GM19025 (cell line): Measurements from ENCODE around the gene PNLIPRP3.

ENCODE experiments used
- ATAC-seq: cut with Tn5 transposase; IDR thresholded peaks from one replicate; pipeline ENCODE4 v1.9.1; 2021; ENCODE audit warnings: mild to moderate bottlenecking, low read depth, moderate library complexity; ENCODE audit not compliant: unreplicated experiment

Gene PNLIPRP3

DNA sequence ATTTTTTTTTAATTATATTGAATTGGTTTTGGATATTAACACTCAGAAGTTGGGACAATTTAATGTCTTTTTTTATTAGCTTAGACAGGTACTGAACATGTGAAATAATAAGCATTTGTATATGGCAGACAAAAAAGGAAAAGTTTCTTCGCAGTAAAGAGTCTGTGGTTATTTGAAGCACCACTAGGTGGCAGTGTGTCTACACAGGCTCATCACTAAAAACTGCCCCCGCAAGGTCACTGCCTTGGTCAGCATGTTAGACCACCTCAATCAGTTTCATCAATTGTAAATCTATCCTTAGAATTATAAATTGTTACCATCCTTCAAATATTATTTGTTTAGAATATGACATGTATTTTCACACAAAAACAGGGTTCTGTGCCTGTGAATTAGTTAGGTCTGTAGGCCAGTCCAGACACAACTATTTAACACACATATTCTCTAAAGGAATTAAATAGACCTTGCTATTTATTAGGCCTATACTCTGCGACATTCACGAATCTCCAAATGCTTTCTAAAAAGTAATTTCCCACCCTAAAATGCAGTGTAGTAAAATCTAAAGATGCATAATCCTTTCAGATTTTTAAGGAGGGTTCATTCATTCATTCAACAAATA is 17.0 kb downstream of the PNLIPRP3 start:
- ATAC-seq, result peak; percentile 70

GRCh38 chr10:116450861-116451260 is 23.2 kb downstream of the PNLIPRP3 start:
- ATAC-seq, result no peak

- ATAC-seq, result no peak
Observed at GRCh38 chr10:116451711-116452337, 24.2 kb downstream of the PNLIPRP3 start.

DNA sequence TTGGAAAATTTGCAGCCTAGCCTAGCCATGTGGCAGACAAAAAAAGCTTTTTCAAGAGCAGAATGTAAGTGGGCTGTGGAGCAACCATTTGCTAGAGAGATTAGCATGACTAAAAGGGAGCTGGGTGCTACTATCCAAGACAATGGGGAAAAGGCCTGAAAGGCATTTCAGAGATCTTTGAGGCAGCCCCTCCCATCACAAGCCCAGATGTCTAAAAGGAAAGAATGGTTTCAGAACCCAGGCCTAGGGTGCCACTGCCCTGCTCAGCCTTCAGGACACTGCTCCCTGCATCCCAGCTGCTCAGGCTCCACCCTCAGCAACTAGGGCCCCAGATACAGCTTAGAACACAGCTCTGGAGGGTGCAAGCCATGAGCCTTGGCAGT is 24.7 kb downstream of the PNLIPRP3 start:
- ATAC-seq, result no peak

DNA sequence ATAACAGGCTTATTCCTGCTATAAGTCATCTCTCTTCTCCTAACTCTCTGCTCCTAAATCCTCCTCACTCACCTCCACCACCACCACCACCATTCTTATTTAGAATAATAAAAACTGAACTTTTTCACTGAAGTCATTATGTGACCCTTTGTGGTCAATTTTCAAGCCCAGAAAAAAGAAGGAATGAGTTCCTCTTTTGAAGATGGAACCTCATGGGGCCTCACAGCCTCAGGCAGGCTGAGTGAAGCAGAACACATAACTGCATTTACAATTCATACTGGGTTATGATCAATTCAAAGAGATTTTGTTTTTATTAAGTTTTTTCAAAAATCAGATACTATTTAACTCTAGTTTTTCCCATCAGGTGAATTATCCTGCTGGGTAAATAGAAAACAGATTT is 29.8 kb downstream of the PNLIPRP3 start:
- no peak for ATAC-seq

- ATAC-seq, result no peak
Observed at GRCh38 chr10:116460219-116460618, 32.6 kb downstream of the PNLIPRP3 start.

DNA sequence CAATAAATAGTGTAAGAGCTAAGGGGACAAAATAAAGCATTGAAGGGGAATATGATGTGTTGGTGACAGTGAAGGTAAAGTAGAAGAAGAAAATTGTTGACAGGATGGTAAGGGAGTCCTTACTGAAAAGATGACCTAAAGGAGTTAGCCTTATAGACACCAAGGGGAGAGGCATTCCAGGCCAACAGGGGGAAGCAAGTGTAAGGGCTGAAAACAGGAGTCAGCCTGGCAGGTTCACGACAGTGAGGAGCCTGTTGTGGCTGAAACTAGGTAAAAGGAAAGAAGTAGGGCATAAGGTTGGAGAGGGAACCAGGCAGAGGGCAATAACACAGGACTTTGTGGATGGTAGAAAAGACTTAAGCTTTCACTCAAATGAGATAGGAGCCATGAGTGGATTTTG is 34.0 kb downstream of the PNLIPRP3 start:
- ATAC-seq, result no peak

DNA sequence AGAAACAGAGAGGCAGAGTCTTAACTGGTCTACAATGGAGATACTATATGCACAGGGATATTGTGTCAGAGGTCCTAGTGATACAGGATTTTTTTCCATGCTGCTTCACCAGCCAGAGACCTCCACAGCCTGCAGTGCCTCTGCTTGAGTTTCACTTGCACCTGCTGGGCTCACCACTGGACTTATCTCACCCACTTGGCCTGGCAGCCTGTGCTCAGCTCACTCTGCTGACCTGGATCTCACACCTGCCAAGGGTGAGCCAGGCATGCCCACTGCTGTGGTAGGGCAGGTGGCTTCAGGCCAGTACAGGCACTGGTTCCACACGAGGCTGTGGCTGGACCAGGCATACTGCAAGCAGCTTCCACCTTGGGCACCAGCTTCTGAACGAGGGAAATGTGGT is 36.6 kb downstream of the PNLIPRP3 start:
- no peak for ATAC-seq

- no peak for ATAC-seq
Observed at GRCh38 chr10:116465546-116465945, 37.9 kb downstream of the PNLIPRP3 start.

DNA sequence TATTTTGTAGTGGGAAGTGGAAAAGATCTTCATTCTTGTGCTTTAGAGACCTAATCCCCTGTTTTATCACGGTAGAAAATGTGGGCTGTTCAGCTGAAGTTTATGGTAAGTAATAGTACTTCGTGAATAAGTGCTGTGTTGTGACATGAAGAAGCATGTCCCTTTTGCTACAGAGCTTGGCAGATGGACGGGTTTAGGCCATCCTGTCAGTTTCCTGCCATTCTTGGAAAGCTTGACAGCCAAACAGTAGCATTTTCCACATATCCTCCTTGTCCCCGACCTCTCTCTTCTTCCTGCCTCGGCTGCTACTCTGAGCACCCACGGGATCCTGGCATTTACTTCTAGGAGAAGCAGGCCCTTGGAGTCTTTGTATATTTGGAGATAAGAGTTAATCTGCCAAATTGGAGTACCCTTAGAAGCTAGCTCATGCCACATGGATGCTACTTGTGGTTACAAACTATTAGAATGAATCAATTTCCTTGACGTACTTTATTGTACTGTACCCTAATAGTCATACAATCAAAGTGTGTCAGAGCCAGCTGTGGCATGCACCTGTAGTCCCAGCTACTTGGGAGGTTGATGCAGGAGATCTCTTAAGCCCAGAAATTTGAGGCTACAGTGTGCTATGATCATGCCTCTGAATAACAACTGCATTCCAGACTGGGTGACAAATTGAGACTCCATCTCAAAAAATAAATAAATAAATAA is 39.2 kb downstream of the PNLIPRP3 start:
- no peak for ATAC-seq

- ATAC-seq, result no peak
Observed at GRCh38 chr10:116469437-116469836, 41.8 kb downstream of the PNLIPRP3 start.

- no peak for ATAC-seq
Observed at GRCh38 chr10:116470071-116470470, 42.4 kb downstream of the PNLIPRP3 start.

- no peak for ATAC-seq
Observed at GRCh38 chr10:116470768-116471415, 43.2 kb downstream of the PNLIPRP3 start.

DNA sequence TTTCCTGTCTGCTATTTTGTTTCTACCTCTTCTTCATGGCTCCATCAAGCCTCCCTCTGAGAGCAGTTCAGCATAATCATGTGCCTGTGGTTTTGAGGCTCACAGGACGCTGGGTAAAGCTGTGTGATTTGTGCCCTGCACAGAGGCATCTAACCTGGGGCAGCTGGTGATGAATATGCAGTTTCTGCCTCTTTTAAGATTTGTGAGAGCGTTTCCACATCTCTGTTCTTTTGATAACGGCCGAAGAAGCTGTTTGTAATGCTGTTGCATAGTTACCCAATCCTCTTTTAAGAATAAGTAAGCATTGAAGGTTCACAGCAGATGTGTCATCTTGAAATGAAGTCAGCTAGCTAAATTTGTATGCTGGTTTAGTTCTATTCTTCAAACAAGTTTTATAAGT is 45.2 kb downstream of the PNLIPRP3 start:
- ATAC-seq, result no peak

GRCh38 chr10:116475866-116476265 is 48.2 kb downstream of the PNLIPRP3 start:
- ATAC-seq, result no peak

DNA sequence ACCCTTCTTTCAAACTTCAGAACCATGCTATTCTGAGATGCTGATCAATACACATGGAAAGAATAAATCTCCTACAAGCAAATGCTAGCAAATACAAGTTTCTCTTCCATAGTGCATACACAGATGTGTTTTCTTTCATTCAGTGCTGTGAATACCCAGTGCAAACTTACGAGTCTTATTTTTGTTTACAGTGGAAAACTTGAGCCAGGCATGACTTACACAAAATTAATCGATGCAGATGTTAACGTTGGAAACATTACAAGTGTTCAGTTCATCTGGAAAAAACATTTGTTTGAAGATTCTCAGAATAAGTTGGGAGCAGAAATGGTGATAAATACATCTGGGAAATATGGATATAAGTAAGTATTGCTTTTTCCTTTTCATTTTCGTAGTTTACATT is 48.8 kb downstream of the PNLIPRP3 start:
- ATAC-seq, result no peak

GRCh38 chr10:116477986-116478664 is 50.5 kb downstream of the PNLIPRP3 start:
- ATAC-seq, result no peak

- ATAC-seq, result no peak
Observed at GRCh38 chr10:116486770-116487448, 59.3 kb downstream of the PNLIPRP3 start.

GRCh38 chr10:116487522-116488430 is 60.1 kb downstream of the PNLIPRP3 start:
- ATAC-seq, result no peak
